Caco-2 (cell line): ENCODE data around the gene SPPL2B. TPM values are rescaled to one million over a fixed set of nuclear protein-coding genes. Genes with fewer than 3 reads are reported as not detected.

Experiments used
- BruUV-seq: library from RNA; stranded (reverse); fragments of 400-500 nt; replicated peaks from 2 replicates; lab custom pipeline; 2021; lab: Mats Ljungman, UMichigan
- CTCF ChIA-PET: fragments of 300-600 bp; sonication (Branson Sonifier 250); formaldehyde crosslinking; loops from one replicate; lab custom pipeline; 2022; ENCODE audit warnings: antibody characterized with exemption; lab: Charles Lee
- POLR2A ChIA-PET: fragments of 300-600 bp; sonication (Branson Sonifier 250); formaldehyde crosslinking; loops from one replicate; lab custom pipeline; 2022; ENCODE audit warnings: antibody characterized with exemption; lab: Charles Lee
- DNase-seq, 2 experiments: peaks; one replicate each; pipeline versions ENCODE4 v3.0.0 to v3.0.0-alpha.2; 2020 to 2022
- H3K27me3 ChIP-seq: replicated peaks from 2 replicates; pipeline ENCODE4 v1.6.0; 2011; ENCODE audit warnings: low read length; ENCODE audit not compliant: control insufficient read depth, insufficient read depth
- H3K36me3 ChIP-seq: 2 replicates; pipeline ENCODE4 v1.5.1; 2011; ENCODE audit warnings: low read length; ENCODE audit not compliant: control insufficient read depth, insufficient read depth
- H3K4me1 ChIP-seq: fragments of 250-450 bp; sonication (Bioruptor Pico); 2 replicates; pipeline ENCODE4 v1.5.1; 2020; ENCODE audit warnings: mild to moderate bottlenecking
- H3K4me3 ChIP-seq: 2 replicates; pipeline ENCODE4 v1.5.1; 2011; ENCODE audit warnings: low read depth, mild to moderate bottlenecking, control low read depth, low read length
- H3K9me3 ChIP-seq: fragments of 250-450 bp; sonication (Bioruptor Pico); 2 replicates; pipeline ENCODE4 v1.5.1; 2020; ENCODE audit warnings: mild to moderate bottlenecking, moderate library complexity
- H3K27ac Mint-ChIP-seq: one replicate; pipeline ENCODE4 v1.8.0; 2022; ENCODE audit warnings: mixed read lengths; ENCODE audit not compliant: unreplicated experiment
- H3K27me3 Mint-ChIP-seq: one replicate; pipeline ENCODE4 v1.8.0; 2022; ENCODE audit warnings: mixed read lengths; ENCODE audit not compliant: insufficient read depth, unreplicated experiment
- H3K36me3 Mint-ChIP-seq: one replicate; pipeline ENCODE4 v1.8.0; 2022; ENCODE audit warnings: mild to moderate bottlenecking, mixed read lengths; ENCODE audit not compliant: insufficient read depth, unreplicated experiment
- H3K4me1 Mint-ChIP-seq: one replicate; pipeline ENCODE4 v1.8.0; 2022; ENCODE audit warnings: low read depth, mixed read lengths; ENCODE audit not compliant: unreplicated experiment
- H3K4me3 Mint-ChIP-seq: one replicate; pipeline ENCODE4 v1.8.0; 2022; ENCODE audit warnings: mild to moderate bottlenecking, moderate library complexity, mixed read lengths; ENCODE audit not compliant: unreplicated experiment
- H3K9me3 Mint-ChIP-seq: one replicate; pipeline ENCODE4 v1.8.0; 2022; ENCODE audit warnings: mixed read lengths; ENCODE audit not compliant: unreplicated experiment
- intact Hi-C: fragments of 100-400 bp; cut with micrococcal nuclease; formaldehyde crosslinking; loops from one replicate; pipeline ENCODE4 v1.10.0; 2022; ENCODE audit not compliant: unreplicated experiment
- total RNA-seq: library from RNA; stranded (reverse); gene quantifications from 2 replicates; pipeline ENCODE4 v1.2.3, GENCODE V29; 2022
- TF ChIP-seq, protein P1 (sequence below), 2 experiments: fragments of 200-600 bp in 1 of 2; IDR thresholded peaks; 1 replicate in 1 of 2; 2 replicates in 1 of 2; pipeline versions ENCODE4 v1.5.1 to v1.8.0; 2011 to 2022; ENCODE audit warnings: antibody characterized with exemption in 1 of 2, control low read depth in 1 of 2, inconsistent platforms in 1 of 2, low read depth in 1 of 2, low read length in 1 of 2, mild to moderate bottlenecking in 1 of 2, moderate library complexity in 1 of 2; ENCODE audit not compliant: insufficient read depth in 1 of 2, severe bottlenecking in 1 of 2, unreplicated experiment in 1 of 2

SPPL2B gene
- total RNA-seq, 1 experiment from 2014 or later = 92.3 TPM

GRCh38 chr19:2307518-2308012 is 20.9 kb upstream of the SPPL2B start:
- H3K4me3 ChIP-seq = peak overlapping the region; percentile 37
- Mint-ChIP-seq H3K36me3 (no peaks in the 10 kb centered on the region), H3K27ac (no peak overlapping the region), H3K9me3 (no peaks in the 10 kb centered on the region), H3K4me3 (peak overlapping the region; percentile 68), H3K4me1 (peaks cover 6% of the 10 kb centered on the region), H3K27me3 (no peaks in the 10 kb centered on the region)
- H3K27me3 ChIP-seq = no peaks in the 10 kb centered on the region
- intact Hi-C loops = no loop called here
- no peaks in the 10 kb centered on the region for H3K9me3 ChIP-seq
- 0 out of 2 replicates have a peak, but pooled peaks cover 3% of the 10 kb centered on the region for H3K4me1 ChIP-seq
- ChIA-PET CTCF (no interaction called here), POLR2A (no interaction called here)
- H3K36me3 ChIP-seq = no peaks in the 10 kb centered on the region
- no TSS peak for BruUV-seq
- TF ChIP-seq, protein P1, sequence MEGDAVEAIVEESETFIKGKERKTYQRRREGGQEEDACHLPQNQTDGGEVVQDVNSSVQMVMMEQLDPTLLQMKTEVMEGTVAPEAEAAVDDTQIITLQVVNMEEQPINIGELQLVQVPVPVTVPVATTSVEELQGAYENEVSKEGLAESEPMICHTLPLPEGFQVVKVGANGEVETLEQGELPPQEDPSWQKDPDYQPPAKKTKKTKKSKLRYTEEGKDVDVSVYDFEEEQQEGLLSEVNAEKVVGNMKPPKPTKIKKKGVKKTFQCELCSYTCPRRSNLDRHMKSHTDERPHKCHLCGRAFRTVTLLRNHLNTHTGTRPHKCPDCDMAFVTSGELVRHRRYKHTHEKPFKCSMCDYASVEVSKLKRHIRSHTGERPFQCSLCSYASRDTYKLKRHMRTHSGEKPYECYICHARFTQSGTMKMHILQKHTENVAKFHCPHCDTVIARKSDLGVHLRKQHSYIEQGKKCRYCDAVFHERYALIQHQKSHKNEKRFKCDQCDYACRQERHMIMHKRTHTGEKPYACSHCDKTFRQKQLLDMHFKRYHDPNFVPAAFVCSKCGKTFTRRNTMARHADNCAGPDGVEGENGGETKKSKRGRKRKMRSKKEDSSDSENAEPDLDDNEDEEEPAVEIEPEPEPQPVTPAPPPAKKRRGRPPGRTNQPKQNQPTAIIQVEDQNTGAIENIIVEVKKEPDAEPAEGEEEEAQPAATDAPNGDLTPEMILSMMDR (IDR thresholded peaks at IDR 0.05; ENCODE audit: insufficient read depth in 1 of 2, low read depth in 1 of 2, low read length in 1 of 2, severe bottlenecking in 1 of 2, unreplicated experiment in 1 of 2) = no peak
- no peak for DNase-seq

DNA sequence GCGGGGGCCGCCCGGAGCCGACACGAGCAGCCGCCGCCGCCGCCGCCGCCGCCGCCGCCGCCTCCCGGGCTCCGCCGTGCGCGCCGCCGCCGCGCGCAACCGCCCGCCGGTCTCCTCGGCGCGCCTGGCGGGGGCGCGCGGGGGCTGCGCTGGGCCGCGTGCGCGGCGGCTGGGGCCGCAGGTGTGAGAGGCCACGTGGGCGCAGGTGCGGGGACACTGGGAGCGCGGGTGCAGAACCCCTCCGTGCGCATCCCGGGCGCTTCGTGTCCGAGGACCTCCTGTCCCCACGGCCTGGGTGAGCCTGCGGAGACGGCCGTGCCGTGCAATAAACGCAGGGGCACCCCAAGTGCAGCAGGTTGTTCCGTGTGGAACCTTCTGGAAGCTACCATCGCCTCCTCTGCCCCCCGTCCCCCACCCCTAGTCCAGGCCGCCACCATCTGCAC is 20.3 kb upstream of the SPPL2B start, which contains the start of gene LINGO3:
Gene LINGO3 (minus strand): TSS at position 41 of the 443 bp plus-strand sequence. CDS start 16,378 bp downstream, outside the sequence.
- no peaks in the 10 kb centered on the region for H3K9me3 Mint-ChIP-seq
- peak within 1 kb of the TSS; percentile 70 for H3K4me3 ChIP-seq
- TF ChIP-seq, protein P1 (IDR thresholded peaks at IDR 0.05; ENCODE audit: insufficient read depth in 1 of 2, low read depth in 1 of 2, low read length in 1 of 2, severe bottlenecking in 1 of 2, unreplicated experiment in 1 of 2) = no peak
- POLR2A ChIA-PET = no interaction called here
- DNase-seq = peak in 1 of 2 experiments; percentile 68
- intact Hi-C loops = no loop called here
- CTCF ChIA-PET = interaction anchor here (0.6 kb wide), 1 partner anchor 44 kb away, joined by 7 read pairs; no protein-coding TSS in a partner anchor
- H3K4me1 Mint-ChIP-seq = peaks cover 6% of the 10 kb centered on the region
- H3K4me3 Mint-ChIP-seq = peak within 1 kb of the TSS; percentile 68
- no peaks in the 10 kb centered on the region for H3K9me3 ChIP-seq
- H3K27me3 Mint-ChIP-seq = no peaks in the 10 kb centered on the region
- peaks cover 4% of the 10 kb centered on the region for H3K36me3 Mint-ChIP-seq
- no TSS peak for BruUV-seq
- no peaks in the 10 kb centered on the region for H3K27me3 ChIP-seq
- H3K27ac Mint-ChIP-seq = peak within 1 kb of the TSS; percentile 27
- 0 out of 2 replicates have a peak, but pooled peaks cover 3% of the 10 kb centered on the region for H3K4me1 ChIP-seq
- H3K36me3 ChIP-seq = no peaks in the 10 kb centered on the region

- Mint-ChIP-seq H3K4me3 (peak overlapping the region; percentile 68), H3K4me1 (peaks cover 6% of the 10 kb centered on the region), H3K9me3 (peaks cover 8% of the 10 kb centered on the region), H3K36me3 (peaks cover 5% of the 10 kb centered on the region), H3K27ac (peak overlapping the region; percentile 39), H3K27me3 (no peaks in the 10 kb centered on the region)
- H3K4me3 ChIP-seq = no peak overlapping the region
- no peaks in the 10 kb centered on the region for H3K9me3 ChIP-seq
- no peaks in the 10 kb centered on the region for H3K27me3 ChIP-seq
- BruUV-seq = no TSS peak
- intact Hi-C loops = no loop called here
- 0 out of 2 replicates have a peak, but pooled peaks cover 3% of the 10 kb centered on the region for H3K4me1 ChIP-seq
- no peak for DNase-seq
- H3K36me3 ChIP-seq = no peaks in the 10 kb centered on the region
- POLR2A ChIA-PET = no interaction called here
- CTCF ChIA-PET = no interaction called here
- TF ChIP-seq, protein P1 (IDR thresholded peaks at IDR 0.05; ENCODE audit: insufficient read depth in 1 of 2, low read depth in 1 of 2, low read length in 1 of 2, severe bottlenecking in 1 of 2, unreplicated experiment in 1 of 2) = no peak
These were observed 18.6 kb upstream of the SPPL2B start for GRCh38 chr19:2309734-2310362.
